NOMO-1 treated with DMSO at 0.1 percent for 48 hours (cell line): Measurements from ENCODE around the gene ZNF8.
"Not testable (repeated sequence)": the region's sequence is repeated elsewhere in the genome, so short reads cannot be mapped to it uniquely, and the experiment has no call there.

Source experiments
- DNase-seq: peaks from one replicate; lab custom pipeline; 2025; ENCODE audit not compliant: unreplicated experiment; lab: John Stamatoyannopoulos, UW

Gene ZNF8

GRCh38 chr19:58278541-58279041 is at the start of gene ZNF8:
TSS of gene ZNF8 (plus strand) at chr19:58278955. CDS start at chr19:58279082, 127 bp downstream.
- DNase-seq, result peak; percentile 98

- no peak for DNase-seq
These were observed 49.5 kb upstream of the ZNF8 start for GRCh38 chr19:58229255-58229639.

- DNase-seq, result no peak
These were observed 41.4 kb upstream of the ZNF8 start for GRCh38 chr19:58237324-58237723.

- no peak for DNase-seq
These were observed 35.4 kb upstream of the ZNF8 start for GRCh38 chr19:58243351-58243750.

GRCh38 chr19:58248886-58249285 is 29.9 kb upstream of the ZNF8 start:
- DNase-seq, result no peak

- DNase-seq, result no peak
These were observed 26.6 kb upstream of the ZNF8 start for GRCh38 chr19:58252102-58252685.

GRCh38 chr19:58258259-58258658 is 20.5 kb upstream of the ZNF8 start:
- DNase-seq, result not testable (repeated sequence)

GRCh38 chr19:58261600-58261967 is 17.2 kb upstream of the ZNF8 start:
- DNase-seq, result no peak

GRCh38 chr19:58261968-58262921 is 16.5 kb upstream of the ZNF8 start:
- no peak for DNase-seq

GRCh38 chr19:58262922-58263296 is 15.8 kb upstream of the ZNF8 start:
- no peak for DNase-seq

- no peak for DNase-seq
These were observed 13.7 kb upstream of the ZNF8 start for GRCh38 chr19:58265100-58265499.

- no peak for DNase-seq
These were observed 10.4 kb upstream of the ZNF8 start for GRCh38 chr19:58268344-58268743.

GRCh38 chr19:58274771-58275201 is 4.0 kb upstream of the ZNF8 start:
- DNase-seq, result no peak

- DNase-seq, result no peak
These were observed 3.2 kb upstream of the ZNF8 start for GRCh38 chr19:58275564-58275963.

- no peak for DNase-seq
These were observed 1.6 kb upstream of the ZNF8 start for GRCh38 chr19:58277197-58277596.

- DNase-seq, result peak; percentile 51
These were observed 811 bp upstream of the ZNF8 start for GRCh38 chr19:58277748-58278540.

- DNase-seq, result no peak
These were observed 528 bp downstream of the ZNF8 start for GRCh38 chr19:58279042-58279924.

- no peak for DNase-seq
These were observed 1.2 kb downstream of the ZNF8 start for GRCh38 chr19:58279925-58280316.

GRCh38 chr19:58284199-58284598 is 5.4 kb downstream of the ZNF8 start:
- DNase-seq, result no peak

- no peak for DNase-seq
These were observed 13.2 kb downstream of the ZNF8 start for GRCh38 chr19:58291943-58292342.
